NCI-H1105 (cell line): Measurements from ENCODE around the gene IQCE.

Experiments used
- DNase-seq: peaks from one replicate; lab custom pipeline; 2025; lab: John Stamatoyannopoulos, UW

The IQCE gene

GRCh38 chr7:2558629-2559282 lies at the start of gene IQCE:
TSS of gene IQCE (plus strand) at chr7:2558979. CDS start at chr7:2559182, 203 bp downstream.
- peak; percentile 91 for DNase-seq

- no peak for DNase-seq
Measured at GRCh38 chr7:2509298-2509906, 49.4 kb upstream of the IQCE start.

GRCh38 chr7:2510130-2510776 lies 48.5 kb upstream of the IQCE start:
- no peak for DNase-seq

- DNase-seq: no peak
Measured at GRCh38 chr7:2510909-2511768, 47.6 kb upstream of the IQCE start.

- no peak for DNase-seq
Measured at GRCh38 chr7:2511769-2512168, 47.0 kb upstream of the IQCE start.

- DNase-seq: no peak
Measured at GRCh38 chr7:2512179-2512661, 46.6 kb upstream of the IQCE start.

GRCh38 chr7:2512713-2513112 lies 46.1 kb upstream of the IQCE start:
- DNase-seq: no peak

- no peak for DNase-seq
Measured at GRCh38 chr7:2513702-2514101, 45.1 kb upstream of the IQCE start.

- no peak for DNase-seq
Measured at GRCh38 chr7:2514473-2515423, 44.0 kb upstream of the IQCE start.

- no peak for DNase-seq
Measured at GRCh38 chr7:2515424-2516193, 43.2 kb upstream of the IQCE start.

GRCh38 chr7:2516194-2516555 lies 42.6 kb upstream of the IQCE start:
- DNase-seq: no peak

GRCh38 chr7:2517026-2517425 lies 41.8 kb upstream of the IQCE start:
- no peak for DNase-seq

- no peak for DNase-seq
Measured at GRCh38 chr7:2517678-2518507, 40.9 kb upstream of the IQCE start.

GRCh38 chr7:2518737-2519118 lies 40.1 kb upstream of the IQCE start:
- DNase-seq: no peak

GRCh38 chr7:2519119-2519930 lies 39.5 kb upstream of the IQCE start, which contains the start of gene LFNG:
TSS of gene LFNG (plus strand) at chr7:2519774. CDS start at chr7:2519862, 88 bp downstream.
- peak; percentile 89 for DNase-seq

- no peak for DNase-seq
Measured at GRCh38 chr7:2520131-2520760, 38.5 kb upstream of the IQCE start.

GRCh38 chr7:2520761-2521290 lies 38.0 kb upstream of the IQCE start:
- DNase-seq: no peak

- no peak for DNase-seq
Measured at GRCh38 chr7:2521341-2521745, 37.4 kb upstream of the IQCE start.
